ENCODE measurements around the gene MED17.

DNA sequence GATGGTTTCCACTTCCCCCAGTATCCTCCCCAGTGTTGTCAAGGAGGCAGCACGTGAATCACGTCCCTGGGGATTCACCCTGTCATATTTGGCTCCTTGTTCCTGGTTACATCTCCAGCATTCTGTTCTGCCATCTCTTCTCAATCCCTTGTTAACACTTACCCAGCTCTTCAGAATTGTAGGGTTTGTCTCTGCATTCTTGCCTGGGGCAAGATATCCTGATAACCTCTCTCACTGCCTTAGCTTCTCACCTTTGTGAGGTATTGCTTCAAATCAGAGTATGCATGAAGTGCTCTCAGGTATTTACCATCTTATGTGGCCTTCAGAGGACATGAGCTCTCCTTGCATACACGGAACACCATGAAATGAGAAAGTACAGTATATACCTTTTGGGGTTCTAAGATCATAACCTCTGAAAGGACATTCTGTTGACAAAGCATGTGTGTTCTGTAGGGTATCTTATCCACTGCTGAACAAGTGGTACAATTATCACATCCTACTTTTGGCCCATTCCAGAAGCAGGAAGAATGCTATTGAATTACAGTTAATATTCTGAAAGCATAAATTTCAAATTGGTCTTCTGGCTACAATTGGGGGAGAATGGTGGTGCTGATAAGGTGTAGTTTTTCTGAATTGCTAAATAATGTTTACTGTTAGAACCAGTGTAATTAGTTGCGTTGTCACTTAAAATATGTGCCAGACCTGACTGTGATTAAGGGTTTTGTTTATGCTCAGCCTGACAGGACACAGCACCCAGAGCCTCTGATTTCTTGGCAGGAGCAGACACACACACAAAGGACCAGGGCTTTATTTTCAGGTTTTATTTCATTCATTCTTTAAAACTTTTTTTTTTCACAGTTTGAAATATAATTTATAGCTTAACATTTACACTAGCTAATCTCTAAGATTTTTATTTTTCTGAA, 33.6 kb downstream of the MED17 start:
- TF ChIP-seq RAD21 (conservative IDR thresholded peaks at IDR 0.05): no peak
- TF ChIP-seq, protein P1, sequence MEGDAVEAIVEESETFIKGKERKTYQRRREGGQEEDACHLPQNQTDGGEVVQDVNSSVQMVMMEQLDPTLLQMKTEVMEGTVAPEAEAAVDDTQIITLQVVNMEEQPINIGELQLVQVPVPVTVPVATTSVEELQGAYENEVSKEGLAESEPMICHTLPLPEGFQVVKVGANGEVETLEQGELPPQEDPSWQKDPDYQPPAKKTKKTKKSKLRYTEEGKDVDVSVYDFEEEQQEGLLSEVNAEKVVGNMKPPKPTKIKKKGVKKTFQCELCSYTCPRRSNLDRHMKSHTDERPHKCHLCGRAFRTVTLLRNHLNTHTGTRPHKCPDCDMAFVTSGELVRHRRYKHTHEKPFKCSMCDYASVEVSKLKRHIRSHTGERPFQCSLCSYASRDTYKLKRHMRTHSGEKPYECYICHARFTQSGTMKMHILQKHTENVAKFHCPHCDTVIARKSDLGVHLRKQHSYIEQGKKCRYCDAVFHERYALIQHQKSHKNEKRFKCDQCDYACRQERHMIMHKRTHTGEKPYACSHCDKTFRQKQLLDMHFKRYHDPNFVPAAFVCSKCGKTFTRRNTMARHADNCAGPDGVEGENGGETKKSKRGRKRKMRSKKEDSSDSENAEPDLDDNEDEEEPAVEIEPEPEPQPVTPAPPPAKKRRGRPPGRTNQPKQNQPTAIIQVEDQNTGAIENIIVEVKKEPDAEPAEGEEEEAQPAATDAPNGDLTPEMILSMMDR (IDR thresholded peaks at IDR 0.05; ENCODE audit: poor library complexity, severe bottlenecking): no peak
- TF ChIP-seq POLR2AphosphoS5 (IDR thresholded peaks at IDR 0.05): no peak
- no peak for TF ChIP-seq EP300 (conservative IDR thresholded peaks at IDR 0.05; ENCODE audit: poor library complexity, severe bottlenecking)
- TF ChIP-seq EZH2 (IDR thresholded peaks at IDR 0.05; ENCODE audit: borderline replicate concordance, insufficient read depth, low read length, poor library complexity, severe bottlenecking): no peak
